ENCODE measurements around the gene GALNT17.

The GALNT17 gene

DNA sequence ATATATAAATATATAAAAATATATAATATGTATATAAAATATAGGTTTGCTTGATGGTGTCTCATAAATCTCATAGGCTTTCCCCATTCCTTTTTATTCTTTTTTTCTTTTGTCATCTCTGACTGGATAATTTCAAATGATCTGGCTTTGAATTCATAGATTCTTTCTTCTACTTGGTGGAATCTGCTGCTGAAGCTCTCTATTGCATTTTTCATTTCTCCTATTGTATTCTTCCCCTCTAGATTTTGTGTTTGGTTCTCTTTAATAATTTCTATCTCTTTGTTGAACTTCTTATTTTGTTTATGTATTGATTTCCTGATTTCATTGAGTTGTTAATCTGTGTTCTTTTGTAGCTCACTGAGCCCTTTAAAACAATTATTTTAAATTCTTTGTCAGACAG lies 629.4 kb downstream of the GALNT17 start:
- H3K4me3 ChIP-seq, result no peak overlapping the region
- H3K9me3 ChIP-seq (ENCODE audit: low read depth, low read length), result peaks cover 4% of the 10 kb centered on the region; the same call in 1 of the 2 replicates
- no peak for DNase-seq (ENCODE audit: low read depth, low spot score)
- no peak overlapping the region for H3K27ac ChIP-seq
- no peaks in the 10 kb centered on the region for H3K36me3 ChIP-seq (ENCODE audit: insufficient read depth, low read length)
- TF ChIP-seq EZH2 (IDR thresholded peaks at IDR 0.05) (no peak), POLR2AphosphoS5 (IDR thresholded peaks at IDR 0.05; ENCODE audit: borderline replicate concordance, low read depth, low read length) (no peak), FOXP2 (optimal IDR thresholded peaks at IDR 0.05; ENCODE audit: control extremely low read depth, extremely low read length, insufficient read depth) (no peak)
- no peak overlapping the region for H3K9ac ChIP-seq (ENCODE audit: insufficient read length)
